CD4-positive, alpha-beta T cell treated with Interleukin-2 at 100 ng/mL for 4 hours (primary cell): ENCODE measurements around the gene ZNF778.

Experiments used
- DNase-seq: peaks from one replicate; pipeline ENCODE4 v3.0.0-alpha.2; 2020; ENCODE audit warnings: low spot score

ZNF778 gene

DNA sequence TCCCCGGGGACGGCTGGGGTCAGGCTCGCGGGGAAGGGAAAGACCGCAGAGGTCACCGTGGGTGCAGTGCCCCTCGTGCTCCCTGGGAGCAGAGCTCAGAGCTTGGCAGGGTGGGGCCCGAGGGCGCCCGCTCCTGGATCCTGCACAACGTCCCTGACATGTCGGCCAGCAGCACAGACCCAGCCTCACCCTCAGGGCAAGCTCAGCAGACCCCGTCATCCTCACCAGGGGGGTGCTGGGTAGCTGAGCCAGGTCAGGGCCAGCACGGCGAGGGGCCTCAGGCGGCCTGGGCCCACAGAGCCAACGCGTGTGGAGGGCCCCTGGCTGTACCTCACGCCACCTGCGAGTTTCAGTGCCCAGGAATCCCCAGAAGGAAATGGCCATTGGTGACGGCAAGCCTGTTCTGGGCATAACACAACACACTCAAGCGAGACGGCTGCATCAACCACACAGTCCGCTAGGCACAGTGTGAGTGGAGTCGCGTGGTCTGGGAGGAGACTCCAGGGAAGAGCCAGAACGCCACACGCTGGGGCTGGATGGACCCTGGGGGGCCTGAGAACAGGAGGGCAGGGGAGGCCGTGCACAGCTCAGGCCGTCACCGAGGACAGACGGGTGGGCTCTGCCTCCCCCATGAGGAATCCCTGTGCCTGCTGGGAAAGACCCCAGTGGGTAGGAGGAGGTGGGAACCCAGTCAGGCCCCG, 60.3 kb downstream of the ZNF778 start:
- DNase-seq: no peak

DNA sequence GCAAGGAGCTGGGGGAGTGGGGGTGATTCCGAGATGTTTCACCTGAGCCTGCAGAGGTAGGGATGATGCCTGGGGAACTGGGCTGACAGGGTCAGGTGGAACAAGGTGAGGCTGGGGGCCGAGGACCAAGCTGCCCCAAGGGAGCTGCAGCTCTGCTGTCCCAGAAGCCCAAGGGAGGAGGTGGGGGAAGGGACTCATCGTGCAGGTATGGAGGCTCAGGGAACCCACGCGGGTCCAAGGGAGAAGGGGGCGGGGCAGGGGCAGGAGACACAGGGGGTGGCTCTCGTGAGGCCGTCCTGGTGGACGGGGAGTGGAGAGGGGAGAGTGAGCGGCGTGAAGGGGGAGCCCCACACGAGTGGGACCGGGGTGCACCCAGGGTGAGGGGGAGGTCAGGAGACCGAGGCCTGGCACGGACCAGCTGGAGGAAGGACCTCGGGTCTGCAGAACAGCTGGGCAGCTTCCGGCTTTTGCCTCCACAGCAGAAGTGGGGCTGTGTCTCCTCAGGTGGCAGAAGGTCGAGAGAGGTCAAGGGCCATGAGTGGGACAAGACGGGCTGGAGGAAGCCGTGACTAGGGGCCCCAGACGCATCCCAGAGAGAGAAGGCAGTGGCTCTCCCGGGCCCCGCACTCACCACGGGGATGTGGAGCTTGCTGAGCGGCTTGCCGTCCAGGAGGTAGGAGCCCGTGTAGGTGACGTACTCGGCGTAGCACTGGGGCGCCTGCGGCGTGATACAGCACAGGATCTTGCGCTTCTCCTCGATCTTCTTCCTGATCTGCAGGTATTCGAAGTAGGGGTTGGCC, 61.1 kb downstream of the ZNF778 start:
- no peak for DNase-seq

DNA sequence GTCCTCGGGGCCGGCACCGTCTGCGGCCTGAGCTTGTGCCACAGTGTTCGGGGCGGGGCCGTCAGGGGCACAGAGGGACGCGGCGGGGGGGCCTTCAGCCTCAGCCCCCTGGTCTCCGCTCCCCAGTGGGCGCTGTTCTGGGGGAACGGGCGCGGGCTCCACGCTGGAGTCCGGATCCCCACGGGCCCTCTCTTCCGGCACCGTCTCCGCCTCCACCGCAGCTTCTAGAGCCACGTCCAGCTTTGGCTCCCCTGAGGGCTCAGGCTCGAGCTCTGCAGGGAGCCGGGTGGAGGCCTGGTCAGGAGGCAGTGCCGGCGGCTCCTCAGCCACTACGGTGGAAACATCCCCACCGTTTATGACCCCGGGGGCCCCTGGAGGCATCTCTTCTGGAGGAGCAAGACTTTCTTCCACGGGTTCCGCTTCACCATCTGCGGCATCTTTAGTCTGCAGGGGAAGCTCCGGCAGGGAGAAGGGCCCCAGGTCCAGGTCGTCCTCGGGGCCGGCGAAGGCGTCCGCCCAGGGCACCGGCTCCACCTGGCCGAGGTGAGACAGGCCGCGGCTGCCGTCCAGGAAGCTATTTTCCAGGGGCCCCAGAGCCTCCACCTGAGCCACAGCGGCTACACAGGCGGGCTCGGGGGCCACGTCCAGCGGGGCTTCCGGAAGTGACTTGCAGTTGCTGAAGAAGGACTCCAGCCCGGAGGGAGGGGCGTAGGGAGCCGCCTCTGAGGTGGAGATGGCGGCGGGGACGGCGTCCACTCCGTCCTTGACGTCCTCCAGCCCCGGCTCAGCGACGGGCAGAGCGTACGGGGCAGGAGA, 62.4 kb downstream of the ZNF778 start:
- DNase-seq: no peak

DNA sequence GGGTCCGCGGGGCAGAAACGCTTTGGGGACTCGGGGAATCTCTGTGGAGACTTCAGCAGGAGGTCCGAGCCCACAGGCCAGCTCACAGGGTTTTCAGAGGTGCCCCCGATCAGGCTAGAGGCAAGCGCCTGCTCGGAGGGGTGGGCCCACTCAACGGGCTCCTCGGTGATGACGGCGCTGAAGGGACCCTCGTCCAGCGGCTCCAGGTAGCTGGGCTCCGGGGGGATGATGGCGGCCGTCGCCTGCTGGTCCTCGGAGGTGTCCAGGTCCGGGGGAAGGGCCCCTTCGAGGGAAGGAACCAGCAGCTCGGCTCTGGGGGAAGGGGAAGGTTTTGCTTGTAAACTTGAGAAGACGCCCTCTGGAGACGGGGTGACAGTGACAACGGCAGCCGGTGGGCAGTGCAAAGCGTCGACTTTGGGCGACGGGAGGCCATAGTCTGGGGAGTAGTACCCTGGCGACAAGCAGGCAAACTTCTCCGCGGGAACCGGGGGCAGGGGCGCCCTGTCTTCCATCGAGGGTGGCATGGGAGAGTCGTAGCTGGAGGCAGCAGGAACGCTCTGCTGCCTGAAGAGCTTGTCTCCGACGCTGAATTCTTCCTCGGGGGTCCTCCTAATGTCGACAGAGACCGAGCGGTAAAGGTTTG, 63.2 kb downstream of the ZNF778 start:
- DNase-seq: no peak

DNA sequence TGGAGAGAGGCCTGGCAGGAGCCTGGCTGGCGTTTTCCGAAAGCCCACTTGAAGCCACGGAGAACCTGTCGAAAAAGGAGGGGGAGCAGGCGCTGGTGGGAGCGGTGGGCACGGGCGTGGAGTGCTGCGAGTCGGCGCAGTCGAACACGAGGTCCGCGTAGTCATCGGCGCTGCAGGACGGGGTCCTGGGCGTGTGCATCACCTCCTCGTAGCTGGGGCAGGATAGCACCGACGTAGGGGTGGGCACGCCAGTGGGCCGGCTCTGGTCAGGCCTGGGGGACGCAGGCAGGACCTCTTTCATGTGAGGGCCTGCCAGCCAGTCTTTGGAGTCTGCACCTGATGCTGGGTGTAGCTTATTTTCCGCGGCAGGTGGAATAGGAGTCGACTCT, 63.7 kb downstream of the ZNF778 start:
- no peak for DNase-seq

GRCh38 chr16:89281829-89282228, 64.3 kb downstream of the ZNF778 start:
- DNase-seq: no peak

- no peak for DNase-seq
Observed at GRCh38 chr16:89282523-89282922, 65.0 kb downstream of the ZNF778 start.

- no peak for DNase-seq
Observed at GRCh38 chr16:89283449-89283848, 65.9 kb downstream of the ZNF778 start.

DNA sequence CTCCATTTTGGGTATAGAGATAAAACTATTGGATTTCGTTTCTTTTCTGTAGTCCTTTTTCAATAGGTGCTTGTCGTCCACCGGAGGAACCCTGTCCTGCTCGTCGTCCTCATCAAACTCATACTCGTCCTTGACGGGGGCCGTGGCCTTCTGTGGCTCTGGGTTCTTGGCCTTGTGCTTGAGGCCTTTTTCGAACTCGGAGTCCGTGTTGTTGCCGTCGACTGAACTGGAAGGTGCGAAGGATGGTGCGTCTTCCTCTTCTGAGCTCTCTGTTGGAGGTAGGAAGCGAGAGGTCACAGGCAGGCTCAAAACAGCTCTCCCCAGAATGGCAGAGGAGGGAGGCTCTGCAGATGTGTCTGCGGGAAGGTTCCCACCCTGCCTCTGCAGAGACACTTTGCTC, 67.9 kb downstream of the ZNF778 start:
- no peak for DNase-seq

DNA sequence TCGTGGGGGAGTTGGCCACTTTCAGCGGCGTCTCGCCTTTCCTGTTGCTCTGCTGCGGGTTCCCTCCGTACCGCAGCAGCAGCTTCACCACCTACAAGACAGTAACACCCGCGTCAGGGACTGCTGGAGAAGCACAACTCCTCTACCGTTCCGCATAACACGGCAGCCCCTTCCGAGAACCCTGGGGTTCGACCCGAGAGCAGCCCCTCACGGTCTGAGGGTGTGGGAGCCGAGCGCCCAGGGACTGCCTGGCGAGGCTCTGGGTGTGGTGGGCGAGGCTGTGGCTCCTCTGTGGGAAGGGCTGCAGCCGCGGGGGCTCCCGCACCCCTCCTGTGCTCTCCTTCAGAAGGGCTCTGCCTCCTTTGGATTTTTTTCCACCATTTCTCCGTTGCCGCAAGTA, 68.6 kb downstream of the ZNF778 start:
- no peak for DNase-seq
